ENCODE data around the gene CYP27C1. TPM values are rescaled to one million over a fixed set of nuclear protein-coding genes. Genes with fewer than 3 reads are reported as not detected.

CYP27C1 gene
- polyA plus RNA-seq, 3 donors = 5.3 to 11.5 (median 9.5) TPM

GRCh38 chr2:127193164-127193966, 26.7 kb downstream of the CYP27C1 start:
- DNase-seq = no peak

GRCh38 chr2:127191331-127192219, 28.5 kb downstream of the CYP27C1 start:
- DNase-seq = no peak

GRCh38 chr2:127188797-127189196, 31.3 kb downstream of the CYP27C1 start:
- DNase-seq = no peak

GRCh38 chr2:127187831-127188230, 32.3 kb downstream of the CYP27C1 start:
- DNase-seq = no peak

GRCh38 chr2:127187081-127187775, 32.9 kb downstream of the CYP27C1 start:
- DNase-seq = no peak

GRCh38 chr2:127185705-127186104, 34.4 kb downstream of the CYP27C1 start:
- DNase-seq = no peak

- no peak for DNase-seq
Measured at GRCh38 chr2:127185093-127185492, 35.0 kb downstream of the CYP27C1 start.

GRCh38 chr2:127183771-127184170, 36.3 kb downstream of the CYP27C1 start:
- no peak for DNase-seq

GRCh38 chr2:127182626-127183458, 37.3 kb downstream of the CYP27C1 start:
- DNase-seq = no peak

GRCh38 chr2:127181851-127182250, 38.2 kb downstream of the CYP27C1 start:
- no peak for DNase-seq

GRCh38 chr2:127179766-127180165, 40.3 kb downstream of the CYP27C1 start:
- no peak for DNase-seq

GRCh38 chr2:127177617-127178263, 42.4 kb downstream of the CYP27C1 start:
- DNase-seq = no peak

- no peak for DNase-seq
Measured at GRCh38 chr2:127176371-127177311, 43.5 kb downstream of the CYP27C1 start.

- DNase-seq = no peak
Measured at GRCh38 chr2:127175751-127176354, 44.2 kb downstream of the CYP27C1 start.

GRCh38 chr2:127175041-127175721, 44.9 kb downstream of the CYP27C1 start:
- no peak for DNase-seq

- no peak for DNase-seq
Measured at GRCh38 chr2:127174640-127175039, 45.5 kb downstream of the CYP27C1 start.

GRCh38 chr2:127174136-127174535, 46.0 kb downstream of the CYP27C1 start:
- no peak for DNase-seq

GRCh38 chr2:127173057-127173456, 47.0 kb downstream of the CYP27C1 start:
- no peak for DNase-seq

- DNase-seq = no peak
Measured at GRCh38 chr2:127172306-127172705, 47.8 kb downstream of the CYP27C1 start.
